OCI-LY7 (cell line): Measurements from ENCODE around the gene FBXO31. TPM values are rescaled to one million over a fixed set of nuclear protein-coding genes. Genes with fewer than 3 reads are reported as not detected.

ENCODE experiments used
- BruUV-seq: library from RNA; stranded (reverse); fragments of 400-500 nt; replicated peaks from 2 replicates; lab custom pipeline; 2021; lab: Mats Ljungman, UMichigan
- CTCF ChIA-PET: fragments of 300-600 bp; sonication (Branson Sonifier 250); formaldehyde crosslinking; loops from one replicate; lab custom pipeline; 2022; ENCODE audit warnings: antibody characterized with exemption; ENCODE audit not compliant: unreplicated experiment; lab: Charles Lee
- POLR2A ChIA-PET: fragments of 300-600 bp; sonication (Branson Sonifier 250); formaldehyde crosslinking; loops from one replicate; lab custom pipeline; 2022; ENCODE audit warnings: antibody characterized with exemption; lab: Charles Lee
- DNase-seq: peaks from one replicate; pipeline ENCODE4 v3.0.0-alpha.2; 2015; ENCODE audit warnings: low spot score
- H2AFZ ChIP-seq: fragments of 200-600 bp; sonication (generic), shearing (Covaris generic); 2 replicates; pipeline ENCODE4 v1.6.1; 2014; ENCODE audit warnings: mild to moderate bottlenecking, antibody characterized with exemption, low read length, moderate library complexity
- H3K27ac ChIP-seq: fragments of 200-600 bp; sonication (generic); 2 replicates; pipeline ENCODE4 v1.5.1; 2014; ENCODE audit warnings: mixed run types, low read depth, mild to moderate bottlenecking, moderate library complexity, low read length, inconsistent platforms; ENCODE audit not compliant: poor library complexity, severe bottlenecking
- H3K36me3 ChIP-seq: fragments of 200-600 bp; sonication (generic); 2 replicates; pipeline ENCODE4 v1.6.1; 2014; ENCODE audit warnings: mild to moderate bottlenecking, antibody characterized with exemption, low read length, moderate library complexity, mixed read lengths; ENCODE audit not compliant: insufficient read depth
- H3K4me1 ChIP-seq: fragments of 200-600 bp; sonication (generic); 2 replicates; pipeline ENCODE4 v1.5.1; 2014; ENCODE audit warnings: mild to moderate bottlenecking, low read length; ENCODE audit not compliant: insufficient read depth, poor library complexity, severe bottlenecking
- H3K4me2 ChIP-seq: fragments of 200-600 bp; sonication (generic); 2 replicates; pipeline ENCODE4 v1.6.1; 2014; ENCODE audit warnings: mild to moderate bottlenecking, low read length
- H3K4me3 ChIP-seq: fragments of 200-600 bp; sonication (generic); 2 replicates; pipeline ENCODE4 v1.5.1; 2014; ENCODE audit warnings: mild to moderate bottlenecking, low read depth, low read length; ENCODE audit not compliant: poor library complexity, severe bottlenecking
- H3K79me2 ChIP-seq: fragments of 200-600 bp; sonication (generic); 2 replicates; pipeline ENCODE4 v1.6.1; 2016; ENCODE audit warnings: low read depth, mild to moderate bottlenecking, low read length, moderate library complexity, mixed read lengths; ENCODE audit not compliant: insufficient read depth
- H3K9me2 ChIP-seq: fragments of 200-600 bp; sonication (generic); 2 replicates; pipeline ENCODE4 v1.6.1; 2016; ENCODE audit warnings: mild to moderate bottlenecking, low read length, mixed read lengths; ENCODE audit not compliant: insufficient read depth
- H3K9me3 ChIP-seq: fragments of 200-600 bp; sonication (generic); 2 replicates; pipeline ENCODE4 v1.6.1; 2014; ENCODE audit warnings: mild to moderate bottlenecking, mixed run types, low read length, mixed read lengths
- H4K20me1 ChIP-seq: fragments of 200-600 bp; sonication (generic); 2 replicates; pipeline ENCODE4 v1.6.1; 2014; ENCODE audit warnings: mild to moderate bottlenecking, antibody characterized with exemption, low read length, moderate library complexity, mixed read lengths; ENCODE audit not compliant: insufficient read depth
- EZH2phosphoT487 ChIP-seq: fragments of 200-600 bp; sonication (generic); IDR thresholded peaks from 2 replicates; pipeline ENCODE4 v1.6.1; 2018; ENCODE audit warnings: low read depth, borderline replicate concordance, mild to moderate bottlenecking, mixed run types, antibody characterized with exemption, low read length, moderate library complexity, mixed read lengths
- intact Hi-C: fragments of 100-400 bp; cut with micrococcal nuclease; formaldehyde crosslinking; loops from one replicate; pipeline ENCODE4 v1.10.0; 2022; ENCODE audit not compliant: unreplicated experiment
- total RNA-seq, 2 experiments: library from RNA; depleted of rRNA in 1 of 2; stranded (reverse); fragments of >200 nt in 1 of 2; shearing (Covaris generic) in 1 of 2; gene quantifications; 2 replicates each; pipeline ENCODE4 v1.2.3, GENCODE V29; 2014 to 2022
- TF ChIP-seq, protein P1 (sequence below): fragments of 200-600 bp; sonication (generic); conservative IDR thresholded peaks from 2 replicates; pipeline ENCODE4 v1.5.1; 2014; ENCODE audit warnings: mild to moderate bottlenecking, antibody characterized with exemption, low read length, moderate library complexity, mixed read lengths

Gene FBXO31
- total RNA-seq, 2 experiments from 2014 or later: 26.0 to 32.4 TPM

DNA sequence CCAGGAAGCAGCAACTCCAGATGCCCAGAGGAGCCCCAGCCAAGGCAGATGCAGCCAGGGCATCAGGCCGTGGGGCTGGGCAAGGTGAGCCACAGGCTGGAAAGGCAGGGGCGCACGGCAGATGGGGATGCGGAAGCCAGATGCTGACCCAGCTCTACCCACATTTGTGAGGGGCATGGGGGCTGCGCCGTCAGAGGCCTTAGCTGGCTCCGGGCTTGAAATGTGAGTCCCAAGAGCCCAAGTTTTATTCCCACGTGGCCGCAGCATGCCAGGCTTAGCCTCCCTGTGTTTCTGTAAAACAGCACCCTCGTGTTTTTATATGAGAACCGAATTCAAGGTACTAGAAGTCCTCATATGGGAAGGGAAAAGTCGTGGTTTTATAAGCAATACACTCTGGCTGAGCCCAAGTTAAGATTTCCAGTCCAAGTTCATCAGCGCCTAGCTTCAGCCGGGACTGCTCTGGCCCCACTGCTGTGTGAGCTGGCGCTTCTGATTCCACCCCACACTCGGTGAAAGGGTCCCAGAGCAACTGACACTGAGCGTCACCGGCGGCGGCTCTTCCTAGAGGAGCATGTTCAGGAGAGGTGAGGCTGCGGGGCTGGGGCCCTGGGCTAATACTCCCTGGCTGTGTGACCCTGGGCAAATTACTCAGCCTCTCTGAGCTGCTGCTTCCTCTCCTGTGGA is 59.7 kb downstream of the FBXO31 start:
- Histone ChIP-seq H3K4me2 (no peak overlapping the region), H3K9me2 (no peaks in the 10 kb centered on the region), H4K20me1 (no peaks in the 10 kb centered on the region), H2AFZ (no peak overlapping the region), H3K79me2 (peaks cover 2% of the 10 kb centered on the region; the same call in 1 of the 2 replicates), H3K4me1 (peaks cover 8% of the 10 kb centered on the region), H3K4me3 (no peak overlapping the region), H3K9me3 (no peaks in the 10 kb centered on the region), H3K27ac (no peak overlapping the region), H3K36me3 (peaks cover 2% of the 10 kb centered on the region; the same call in 1 of the 2 replicates)
- CTCF ChIA-PET: no interaction called here
- intact Hi-C loops: loop anchor here (1.0 kb wide), 1 partner anchor 59 kb away; the partner anchor contains the start of gene FBXO31
- DNase-seq: no peak
- BruUV-seq: no TSS peak
- TF ChIP-seq, protein P1, sequence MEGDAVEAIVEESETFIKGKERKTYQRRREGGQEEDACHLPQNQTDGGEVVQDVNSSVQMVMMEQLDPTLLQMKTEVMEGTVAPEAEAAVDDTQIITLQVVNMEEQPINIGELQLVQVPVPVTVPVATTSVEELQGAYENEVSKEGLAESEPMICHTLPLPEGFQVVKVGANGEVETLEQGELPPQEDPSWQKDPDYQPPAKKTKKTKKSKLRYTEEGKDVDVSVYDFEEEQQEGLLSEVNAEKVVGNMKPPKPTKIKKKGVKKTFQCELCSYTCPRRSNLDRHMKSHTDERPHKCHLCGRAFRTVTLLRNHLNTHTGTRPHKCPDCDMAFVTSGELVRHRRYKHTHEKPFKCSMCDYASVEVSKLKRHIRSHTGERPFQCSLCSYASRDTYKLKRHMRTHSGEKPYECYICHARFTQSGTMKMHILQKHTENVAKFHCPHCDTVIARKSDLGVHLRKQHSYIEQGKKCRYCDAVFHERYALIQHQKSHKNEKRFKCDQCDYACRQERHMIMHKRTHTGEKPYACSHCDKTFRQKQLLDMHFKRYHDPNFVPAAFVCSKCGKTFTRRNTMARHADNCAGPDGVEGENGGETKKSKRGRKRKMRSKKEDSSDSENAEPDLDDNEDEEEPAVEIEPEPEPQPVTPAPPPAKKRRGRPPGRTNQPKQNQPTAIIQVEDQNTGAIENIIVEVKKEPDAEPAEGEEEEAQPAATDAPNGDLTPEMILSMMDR: no peak
- no peak for TF ChIP-seq EZH2phosphoT487
- POLR2A ChIA-PET: no interaction called here

DNA sequence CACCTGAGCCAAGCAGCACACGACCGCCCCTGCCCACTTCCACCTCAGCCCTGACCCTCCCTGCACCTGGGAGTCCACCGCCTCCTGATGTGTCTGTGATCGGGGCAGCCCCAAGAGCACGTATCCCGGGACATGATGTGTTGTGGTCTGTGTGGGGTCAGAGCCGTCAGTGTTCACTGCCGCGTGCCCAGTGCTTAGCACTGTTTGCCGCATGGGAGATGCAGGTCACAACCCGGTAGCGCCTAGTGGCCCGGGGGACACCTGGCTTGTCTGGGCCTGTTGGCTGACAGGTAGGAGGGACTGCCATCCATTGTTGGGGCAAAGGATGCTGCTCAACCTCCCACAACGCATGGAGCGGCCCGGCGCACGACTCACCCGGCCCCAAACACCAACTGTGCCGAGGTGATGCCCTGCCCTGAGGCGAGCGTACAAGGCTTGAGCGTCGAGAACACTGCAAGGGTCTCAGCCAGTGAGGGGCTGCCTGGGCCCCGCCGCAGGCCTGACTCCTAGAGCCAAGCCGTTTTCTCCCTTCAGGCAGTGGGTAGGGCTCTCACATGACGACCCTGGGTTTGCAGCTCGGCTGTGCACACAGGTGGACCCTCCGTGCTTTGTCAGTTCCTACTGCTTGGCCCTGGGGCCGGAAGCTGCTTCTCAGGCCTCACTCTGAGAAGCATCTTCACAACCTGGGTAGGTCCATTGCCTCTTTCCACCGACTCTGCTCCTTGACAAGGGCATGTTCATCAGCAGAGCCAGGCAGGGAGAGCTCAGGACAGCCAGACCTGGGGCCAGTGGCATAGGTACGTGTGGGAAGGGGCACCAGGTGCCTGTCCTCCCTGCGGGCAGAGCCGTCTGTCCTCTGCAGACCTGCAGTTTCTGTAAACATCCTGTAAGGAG is 60.5 kb downstream of the FBXO31 start:
- Histone ChIP-seq H4K20me1 (no peaks in the 10 kb centered on the region), H3K79me2 (peaks cover 10% of the 10 kb centered on the region), H3K9me2 (no peaks in the 10 kb centered on the region), H3K4me2 (no peak overlapping the region), H3K9me3 (no peaks in the 10 kb centered on the region), H3K36me3 (peaks cover 7% of the 10 kb centered on the region; the same call in 1 of the 2 replicates), H3K27ac (no peak overlapping the region), H3K4me3 (no peak overlapping the region), H2AFZ (no peak overlapping the region), H3K4me1 (peaks cover 9% of the 10 kb centered on the region)
- intact Hi-C loops: no loop called here
- POLR2A ChIA-PET: no interaction called here
- TF ChIP-seq, protein P1: no peak
- TF ChIP-seq EZH2phosphoT487: no peak
- CTCF ChIA-PET: no interaction called here
- no peak for DNase-seq
- no TSS peak for BruUV-seq
